H1 (cell line): ENCODE data around the gene C3orf20. TPM values are rescaled to one million over a fixed set of nuclear protein-coding genes. Genes with fewer than 3 reads are reported as not detected.

Experiments
- CTCF ChIA-PET: fragments of 300-600 bp; sonication (Branson Sonifier 250); formaldehyde crosslinking; loops from one replicate; lab custom pipeline; 2021; ENCODE audit not compliant: partially characterized antibody; lab: Charles Lee
- POLR2A ChIA-PET: fragments of 300-600 bp; sonication (Branson Sonifier 250); formaldehyde crosslinking; loops from one replicate; lab custom pipeline; 2021; ENCODE audit warnings: inconsistent platforms; ENCODE audit not compliant: partially characterized antibody; lab: Charles Lee
- DNase-seq, 2 experiments: peaks; one replicate each; pipeline versions ENCODE4 v3.0.0 to v3.0.0-alpha.2; 2010 to 2022; ENCODE audit warnings: low spot score in 2 of 2, low read depth in 1 of 2, mixed read lengths in 1 of 2
- FAIRE-seq: peaks from 2 replicates; lab custom pipeline; 2011; peaks lifted over from hg19 to GRCh38; lab: Jason Lieb, UNC
- H2AFZ ChIP-seq: 2 replicates; pipeline ENCODE4 v1.8.1; 2012; ENCODE audit warnings: low read length, inconsistent platforms
- H2AK5ac ChIP-seq: 2 replicates; pipeline ENCODE4 v1.6.1; 2013; ENCODE audit warnings: low read depth, low read length
- H2BK120ac ChIP-seq: replicated peaks from 2 replicates; pipeline ENCODE3; 2013; ENCODE audit warnings: low read depth, low read length, inconsistent platforms
- H2BK12ac ChIP-seq: 2 replicates; pipeline ENCODE4 v1.6.1; 2013; ENCODE audit warnings: low read depth, low read length
- H2BK15ac ChIP-seq: 2 replicates; pipeline ENCODE4 v1.6.1; 2013; ENCODE audit warnings: low read length
- H2BK20ac ChIP-seq: 2 replicates; pipeline ENCODE4 v1.6.1; 2013; ENCODE audit warnings: low read length
- H2BK5ac ChIP-seq: 2 replicates; pipeline ENCODE4 v1.6.1; 2013; ENCODE audit warnings: low read depth, low read length
- H3K14ac ChIP-seq: 2 replicates; pipeline ENCODE4 v1.6.1; 2013; ENCODE audit warnings: inconsistent platforms; ENCODE audit not compliant: insufficient read length
- H3K18ac ChIP-seq: 2 replicates; pipeline ENCODE4 v1.6.1; 2013; ENCODE audit warnings: low read length; ENCODE audit errors: extremely low read depth
- H3K23ac ChIP-seq: 2 replicates; pipeline ENCODE4 v1.6.1; 2013; ENCODE audit warnings: inconsistent platforms; ENCODE audit not compliant: insufficient read length
- H3K23me2 ChIP-seq: 2 replicates; pipeline ENCODE4 v1.6.1; 2013; ENCODE audit warnings: low read depth, low read length
- H3K27ac ChIP-seq: 2 replicates; pipeline ENCODE4 v1.6.1; 2011; ENCODE audit warnings: low read depth, low read length, inconsistent platforms
- H3K27me3 ChIP-seq, 4 experiments: replicated peaks in 1 of 4; 1 replicate in 1 of 4; 2 replicates in 3 of 4; pipeline versions ENCODE4 v1.6.1 to v1.8.1; 2011 to 2013; ENCODE audit warnings: low read length in 3 of 4, mild to moderate bottlenecking in 3 of 4, inconsistent platforms in 2 of 4, mixed read lengths in 2 of 4, moderate library complexity in 1 of 4; ENCODE audit not compliant: control insufficient read depth in 3 of 4, insufficient read depth in 3 of 4; ENCODE audit errors: extremely low read depth in 1 of 4
- H3K36me3 ChIP-seq, 4 experiments: 2 replicates each; pipeline versions ENCODE4 v1.6.1 to v1.8.1; 2011 to 2013; ENCODE audit warnings: mild to moderate bottlenecking in 4 of 4, low read length in 3 of 4, moderate library complexity in 2 of 4, control low read depth in 1 of 4, inconsistent platforms in 1 of 4; ENCODE audit not compliant: insufficient read depth in 4 of 4, control insufficient read depth in 2 of 4
- H3K4ac ChIP-seq: replicated peaks from 2 replicates; pipeline ENCODE3; 2013; ENCODE audit warnings: low read length, low read depth, mixed read lengths, inconsistent platforms; ENCODE audit not compliant: insufficient read length
- H3K4me1 ChIP-seq, 4 experiments: replicated peaks in 1 of 4; 1 replicate in 1 of 4; 2 replicates in 3 of 4; pipeline versions ENCODE4 v1.6.1 to v1.8.1; 2011 to 2013; ENCODE audit warnings: low read length in 3 of 4, inconsistent platforms in 2 of 4, mixed read lengths in 1 of 4; ENCODE audit not compliant: insufficient read depth in 4 of 4, control insufficient read depth in 3 of 4
- H3K4me2 ChIP-seq, 2 experiments: 2 replicates each; pipeline versions ENCODE4 v1.6.1 to v1.8.1; 2011 to 2013; ENCODE audit warnings: low read depth in 2 of 2, low read length in 2 of 2, control low read depth in 1 of 2, inconsistent platforms in 1 of 2, mild to moderate bottlenecking in 1 of 2; ENCODE audit not compliant: insufficient read depth in 1 of 2
- H3K4me3 ChIP-seq, 4 experiments: fragments of 200-600, 300-600 bp in 1 of 4; sonication (generic), shearing (Covaris generic), sonication (Bioruptor Twin) in 1 of 4; 2 replicates each; pipeline versions ENCODE4 v1.5.1 to v1.8.1; 2011 to 2016; ENCODE audit warnings: low read length in 4 of 4, low read depth in 3 of 4, control low read depth in 2 of 4, inconsistent platforms in 2 of 4, mild to moderate bottlenecking in 2 of 4, mixed read lengths in 1 of 4, moderate library complexity in 1 of 4; ENCODE audit not compliant: insufficient read depth in 2 of 4; ENCODE audit errors: extremely low read depth in 1 of 4
- H3K56ac ChIP-seq: replicated peaks from 2 replicates; pipeline ENCODE3; 2013; ENCODE audit warnings: low read depth, mild to moderate bottlenecking, mixed read lengths, low read length, inconsistent platforms; ENCODE audit not compliant: insufficient read length
- H3K79me1 ChIP-seq: 2 replicates; pipeline ENCODE4 v1.6.1; 2013; ENCODE audit warnings: low read depth, low read length, control low read depth
- H3K79me2 ChIP-seq, 2 experiments: 2 replicates each; pipeline versions ENCODE4 v1.6.1 to v1.8.1; 2012 to 2013; ENCODE audit warnings: low read length in 2 of 2, mild to moderate bottlenecking in 2 of 2, inconsistent platforms in 1 of 2; ENCODE audit not compliant: insufficient read depth in 2 of 2, control insufficient read depth in 1 of 2
- H3K9ac ChIP-seq, 4 experiments: replicated peaks in 1 of 4; 1 replicate in 1 of 4; 2 replicates in 3 of 4; pipeline versions ENCODE4 v1.6.1 to v1.8.1; 2011 to 2013; ENCODE audit warnings: low read depth in 3 of 4, low read length in 3 of 4, control low read depth in 2 of 4, mild to moderate bottlenecking in 2 of 4, moderate library complexity in 2 of 4, inconsistent platforms in 1 of 4; ENCODE audit errors: extremely low read depth in 1 of 4
- H3K9me3 ChIP-seq, 2 experiments: 2 replicates each; pipeline versions ENCODE4 v1.6.1 to v1.8.1; 2012 to 2013; ENCODE audit warnings: mild to moderate bottlenecking in 2 of 2, moderate library complexity in 2 of 2, control low read depth in 1 of 2, inconsistent platforms in 1 of 2, low read depth in 1 of 2, low read length in 1 of 2, mixed read lengths in 1 of 2; ENCODE audit not compliant: insufficient read depth in 2 of 2
- H4K20me1 ChIP-seq, 2 experiments: replicated peaks in 1 of 2; 2 replicates each; pipeline versions ENCODE3 to v1.8.1; 2011 to 2013; ENCODE audit warnings: inconsistent platforms in 2 of 2, low read length in 2 of 2, mild to moderate bottlenecking in 1 of 2; ENCODE audit not compliant: insufficient read depth in 2 of 2, control insufficient read depth in 1 of 2
- H4K5ac ChIP-seq: 2 replicates; pipeline ENCODE4 v1.6.1; 2013; ENCODE audit warnings: low read length, low read depth, mixed read lengths, inconsistent platforms; ENCODE audit not compliant: insufficient read length
- H4K8ac ChIP-seq: 2 replicates; pipeline ENCODE4 v1.8.0; 2013; ENCODE audit warnings: mild to moderate bottlenecking, moderate library complexity, low read length, inconsistent platforms; ENCODE audit not compliant: insufficient read depth; ENCODE audit errors: extremely low read depth
- H4K91ac ChIP-seq: replicated peaks from 2 replicates; pipeline ENCODE3; 2013; ENCODE audit warnings: low read length, mixed read lengths, inconsistent platforms; ENCODE audit not compliant: insufficient read length
- FOSL1 ChIP-seq: IDR thresholded peaks from 2 replicates; pipeline ENCODE4 v1.6.1; 2011; ENCODE audit warnings: mild to moderate bottlenecking, low read depth, low read length, moderate library complexity; ENCODE audit not compliant: insufficient read depth
- GABPA ChIP-seq: IDR thresholded peaks from 2 replicates; pipeline ENCODE4 v1.6.1; 2011; ENCODE audit warnings: mild to moderate bottlenecking, low read length, moderate library complexity, borderline replicate concordance; ENCODE audit not compliant: insufficient read depth
- NRF1 ChIP-seq: IDR thresholded peaks from 2 replicates; pipeline ENCODE4 v1.6.1; 2011; ENCODE audit warnings: mild to moderate bottlenecking, low read depth, low read length, improper control_type of control experiment
- SIN3A ChIP-seq, 2 experiments: IDR thresholded peaks in 1 of 2; conservative IDR thresholded peaks in 1 of 2; 2 replicates each; pipeline ENCODE4 v1.6.1; 2011 to 2012; ENCODE audit warnings: low read length in 2 of 2, improper control_type of control experiment in 1 of 2, low read depth in 1 of 2, mild to moderate bottlenecking in 1 of 2
- WGBS, 2 experiments: shearing (Covaris generic) in 1 of 2; methylation state at CpG; one replicate each; pipeline versions ENCODE4 v1.1.6 to v1.1.7; 2013 to 2015; ENCODE audit warnings: low lambda C conversion rate in 2 of 2, mixed read lengths in 2 of 2, inconsistent platforms in 1 of 2, low coverage in 1 of 2, missing lambda C conversion rate in 1 of 2; ENCODE audit not compliant: insufficient replicate concordance in 2 of 2, insufficient coverage in 1 of 2, insufficient read length in 1 of 2; ENCODE audit errors: extremely low coverage in 1 of 2, missing lambda C conversion rate in 1 of 2; 5-methylcytosine and 5-hydroxymethylcytosine counted together
- polyA plus RNA-seq, 7 experiments: library from polyadenylated mRNA; depleted of rRNA in 3 of 7; stranded (reverse) in 5 of 7; unstranded in 2 of 7; fragments of >200 nt in 5 of 7; fragments of 200-250 nt in 2 of 7; gene quantifications; 1 replicate in 5 of 7; 2 replicates in 1 of 7; 4 replicates in 1 of 7; pipeline versions ENCODE4 v1.2.1 to v1.2.3, GENCODE V29; 2011 to 2013; ENCODE audit warnings: missing spikeins in 2 of 7, mixed read lengths in 2 of 7
- total RNA-seq: library from RNA; stranded (reverse); fragmentation: NEBNext Ultra II Directional; extraction: Animal tissue kit (Norgen Biotek cat#: 25700); gene quantifications from 2 replicates; pipeline ENCODE4 v1.2.1, GENCODE V29; 2021

The C3orf20 gene
- total and polyA plus RNA-seq, 2 of the 8 experiments (the other 6 are each of a cell fraction or from before 2014, with no cell fraction given): not detected

- no peak overlapping the region for H2BK5ac ChIP-seq
- H3K4me2 ChIP-seq: peak overlapping the region; percentile 1 to 91; a peak in 1 of 4 replicates
- H4K91ac ChIP-seq: no peak overlapping the region
- no peak overlapping the region for H3K56ac ChIP-seq
- H3K27ac ChIP-seq: no peak overlapping the region
- H4K8ac ChIP-seq: no peak overlapping the region
- H4K20me1 ChIP-seq: no peaks in the 10 kb centered on the region
- ChIA-PET CTCF (interaction anchor here (1.0 to 1.6 kb wide), 4 partner anchors 21 to 31 kb away, joined by 3 to 4 read pairs (median 4); no protein-coding TSS in a partner anchor), POLR2A (interaction anchor here (1.2 to 1.9 kb wide), 5 partner anchors 11 to 104 kb away, joined by 3 to 5 read pairs (median 3); no protein-coding TSS in a partner anchor)
- no peak for FAIRE-seq
- H4K5ac ChIP-seq: no peak overlapping the region
- no peak overlapping the region for H3K14ac ChIP-seq
- H3K79me1 ChIP-seq: no peaks in the 10 kb centered on the region
- H2AK5ac ChIP-seq: no peak overlapping the region
- peaks cover 19% of the 10 kb centered on the region; the same call in 1 of the 2 replicates for H3K23me2 ChIP-seq
- H2BK20ac ChIP-seq: no peak overlapping the region
- no peak overlapping the region for H3K23ac ChIP-seq
- no peak overlapping the region for H2AFZ ChIP-seq
- no peaks in the 10 kb centered on the region for H3K36me3 ChIP-seq
- no peak overlapping the region for H2BK120ac ChIP-seq
- H3K9ac ChIP-seq: no peak overlapping the region
- peak overlapping the region in 1 of 4 experiments; percentile 78; a peak in 1 of 8 replicates for H3K4me3 ChIP-seq
- H2BK15ac ChIP-seq: no peak overlapping the region
- no peak for DNase-seq
- H3K4me1 ChIP-seq: peaks cover 0 to 6% (median 4%) of the 10 kb centered on the region in 4 experiments; a peak in 4 of 7 replicates
- H3K4ac ChIP-seq: no peak overlapping the region
- 74% methylated on average over 9 of the region's 9 CpGs; no CpG with 5 or more reads in 1 of the 2 experiments for WGBS, 2 experiments
- H3K9me3 ChIP-seq: no peaks in the 10 kb centered on the region
- H3K27me3 ChIP-seq: peaks cover 7 to 45% (median 37%) of the 10 kb centered on the region in 4 experiments
- H3K79me2 ChIP-seq: no peaks in the 10 kb centered on the region
- no peak overlapping the region for H2BK12ac ChIP-seq
- H3K18ac ChIP-seq: no peak overlapping the region
- no peak for TF ChIP-seq NRF1
- no peak for TF ChIP-seq FOSL1
- no peak for TF ChIP-seq GABPA
- TF ChIP-seq SIN3A (conservative IDR thresholded peaks at IDR 0.05 in 1 of 2, IDR thresholded peaks at IDR 0.05 in 1 of 2; ENCODE audit: low read depth in 1 of 2, low read length in 2 of 2): no peak
These were observed 137.4 kb downstream of the C3orf20 start for GRCh38 chr3:14812196-14812790.
